HuH-7.5 (cell line): ENCODE data around the gene NPTN.

ENCODE experiments used
- DNase-seq: peaks from one replicate; pipeline ENCODE4 v3.0.0; 2011; ENCODE audit warnings: low spot score

Gene NPTN

GRCh38 chr15:73631915-73632669, 1.1 kb downstream of the NPTN start:
- DNase-seq: peak; percentile 66

- DNase-seq: no peak
These were observed 2.2 kb downstream of the NPTN start for GRCh38 chr15:73630921-73631362.

- no peak for DNase-seq
These were observed 3.3 kb downstream of the NPTN start for GRCh38 chr15:73629798-73630429.

- peak; percentile 34 for DNase-seq
These were observed 4.0 kb downstream of the NPTN start for GRCh38 chr15:73628976-73629797.

GRCh38 chr15:73628102-73628501, 5.1 kb downstream of the NPTN start:
- DNase-seq: no peak

GRCh38 chr15:73626072-73626471, 7.1 kb downstream of the NPTN start:
- no peak for DNase-seq

GRCh38 chr15:73624530-73624929, 8.7 kb downstream of the NPTN start:
- DNase-seq: no peak

- no peak for DNase-seq
These were observed 11.8 kb downstream of the NPTN start for GRCh38 chr15:73621286-73621826.

- DNase-seq: no peak
These were observed 13.1 kb downstream of the NPTN start for GRCh38 chr15:73620078-73620477.

- DNase-seq: no peak
These were observed 15.3 kb downstream of the NPTN start for GRCh38 chr15:73617913-73618312.

GRCh38 chr15:73617301-73617831, 15.8 kb downstream of the NPTN start:
- DNase-seq: no peak

GRCh38 chr15:73608941-73609340, 24.2 kb downstream of the NPTN start:
- DNase-seq: no peak

- no peak for DNase-seq
These were observed 24.7 kb downstream of the NPTN start for GRCh38 chr15:73608475-73608874.

GRCh38 chr15:73607843-73608242, 25.3 kb downstream of the NPTN start:
- DNase-seq: no peak

GRCh38 chr15:73607405-73607804, 25.8 kb downstream of the NPTN start:
- DNase-seq: no peak

GRCh38 chr15:73605759-73606436, 27.3 kb downstream of the NPTN start:
- no peak for DNase-seq

- no peak for DNase-seq
These were observed 28.7 kb downstream of the NPTN start for GRCh38 chr15:73604477-73604876.

GRCh38 chr15:73602992-73603391, 30.2 kb downstream of the NPTN start:
- DNase-seq: no peak

- DNase-seq: no peak
These were observed 30.7 kb downstream of the NPTN start for GRCh38 chr15:73602446-73602843.

- peak; percentile 18 for DNase-seq
These were observed 31.4 kb downstream of the NPTN start for GRCh38 chr15:73601451-73602445.
